HG02759 (cell line): ENCODE results near the gene VPS13C.
A peak's percentile ranks its signal among the peaks of the same experiment; 100 is the strongest.

Experiments used
- ATAC-seq: cut with Tn5 transposase; IDR thresholded peaks from one replicate; pipeline ENCODE4 v1.9.1; 2021; ENCODE audit warnings: mild to moderate bottlenecking, moderate library complexity; ENCODE audit not compliant: unreplicated experiment

Gene VPS13C, protein sequence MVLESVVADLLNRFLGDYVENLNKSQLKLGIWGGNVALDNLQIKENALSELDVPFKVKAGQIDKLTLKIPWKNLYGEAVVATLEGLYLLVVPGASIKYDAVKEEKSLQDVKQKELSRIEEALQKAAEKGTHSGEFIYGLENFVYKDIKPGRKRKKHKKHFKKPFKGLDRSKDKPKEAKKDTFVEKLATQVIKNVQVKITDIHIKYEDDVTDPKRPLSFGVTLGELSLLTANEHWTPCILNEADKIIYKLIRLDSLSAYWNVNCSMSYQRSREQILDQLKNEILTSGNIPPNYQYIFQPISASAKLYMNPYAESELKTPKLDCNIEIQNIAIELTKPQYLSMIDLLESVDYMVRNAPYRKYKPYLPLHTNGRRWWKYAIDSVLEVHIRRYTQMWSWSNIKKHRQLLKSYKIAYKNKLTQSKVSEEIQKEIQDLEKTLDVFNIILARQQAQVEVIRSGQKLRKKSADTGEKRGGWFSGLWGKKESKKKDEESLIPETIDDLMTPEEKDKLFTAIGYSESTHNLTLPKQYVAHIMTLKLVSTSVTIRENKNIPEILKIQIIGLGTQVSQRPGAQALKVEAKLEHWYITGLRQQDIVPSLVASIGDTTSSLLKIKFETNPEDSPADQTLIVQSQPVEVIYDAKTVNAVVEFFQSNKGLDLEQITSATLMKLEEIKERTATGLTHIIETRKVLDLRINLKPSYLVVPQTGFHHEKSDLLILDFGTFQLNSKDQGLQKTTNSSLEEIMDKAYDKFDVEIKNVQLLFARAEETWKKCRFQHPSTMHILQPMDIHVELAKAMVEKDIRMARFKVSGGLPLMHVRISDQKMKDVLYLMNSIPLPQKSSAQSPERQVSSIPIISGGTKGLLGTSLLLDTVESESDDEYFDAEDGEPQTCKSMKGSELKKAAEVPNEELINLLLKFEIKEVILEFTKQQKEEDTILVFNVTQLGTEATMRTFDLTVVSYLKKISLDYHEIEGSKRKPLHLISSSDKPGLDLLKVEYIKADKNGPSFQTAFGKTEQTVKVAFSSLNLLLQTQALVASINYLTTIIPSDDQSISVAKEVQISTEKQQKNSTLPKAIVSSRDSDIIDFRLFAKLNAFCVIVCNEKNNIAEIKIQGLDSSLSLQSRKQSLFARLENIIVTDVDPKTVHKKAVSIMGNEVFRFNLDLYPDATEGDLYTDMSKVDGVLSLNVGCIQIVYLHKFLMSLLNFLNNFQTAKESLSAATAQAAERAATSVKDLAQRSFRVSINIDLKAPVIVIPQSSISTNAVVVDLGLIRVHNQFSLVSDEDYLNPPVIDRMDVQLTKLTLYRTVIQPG (N-terminal part only)

DNA sequence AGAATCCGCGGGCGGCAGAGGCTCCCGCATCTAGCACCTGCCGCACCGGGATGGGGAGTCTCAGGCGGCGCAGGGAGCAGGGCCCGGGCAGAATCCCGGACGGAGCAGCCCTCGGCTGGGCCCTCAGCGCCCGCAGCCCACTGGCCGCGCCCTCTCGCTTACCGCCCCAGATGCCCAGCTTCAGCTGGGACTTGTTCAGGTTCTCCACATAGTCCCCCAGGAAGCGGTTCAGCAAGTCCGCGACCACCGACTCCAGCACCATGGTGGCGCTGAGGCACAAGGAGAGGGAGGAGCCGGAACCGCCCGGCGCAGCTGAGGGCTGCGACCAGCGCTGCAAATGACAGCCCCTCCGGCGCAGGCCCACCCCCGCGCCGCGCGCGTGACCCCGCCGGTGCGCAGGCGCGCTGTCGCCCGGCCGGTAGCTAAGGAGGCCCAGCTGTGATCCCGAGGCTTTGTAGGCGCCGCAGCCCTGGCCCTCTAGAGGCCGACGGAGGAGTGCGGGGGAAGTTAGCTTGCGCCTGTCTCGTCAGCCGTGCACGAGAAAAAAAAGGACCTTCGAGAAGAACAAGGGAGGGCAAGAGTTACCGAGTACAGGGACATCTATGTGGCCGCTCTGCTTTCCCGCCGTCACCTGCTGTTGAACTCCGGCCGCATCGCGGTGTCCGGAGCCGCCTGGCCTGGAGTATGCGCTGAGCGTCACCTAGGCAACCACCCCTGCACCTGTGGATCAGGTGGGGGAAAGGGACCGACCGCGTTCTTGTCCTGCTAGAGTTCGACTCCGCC is at the start of gene VPS13C:
Gene VPS13C, minus strand, starts transcription at position 335 of the 783 bp plus-strand sequence. Its CDS starts 73 bp downstream, at position 262.
- ATAC-seq: peak; percentile 89

DNA sequence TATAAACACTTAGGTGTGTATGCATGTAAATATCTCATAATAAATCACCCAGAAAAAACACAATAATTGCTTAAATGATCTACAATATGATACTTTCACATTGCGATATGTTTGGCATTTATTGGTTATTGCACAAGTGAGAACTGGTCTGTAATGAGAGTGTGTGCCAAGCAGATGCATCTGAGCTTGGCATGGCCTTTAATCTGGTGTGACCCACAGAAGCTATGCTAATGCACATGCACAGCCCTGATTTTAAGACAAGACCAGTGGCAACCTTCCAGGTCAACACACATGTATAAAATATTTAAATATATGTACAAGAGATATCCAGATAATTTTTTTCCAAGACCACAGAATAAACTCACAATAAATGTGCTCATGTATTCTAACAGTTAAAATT is 49.2 kb upstream of the VPS13C start:
- no peak for ATAC-seq

DNA sequence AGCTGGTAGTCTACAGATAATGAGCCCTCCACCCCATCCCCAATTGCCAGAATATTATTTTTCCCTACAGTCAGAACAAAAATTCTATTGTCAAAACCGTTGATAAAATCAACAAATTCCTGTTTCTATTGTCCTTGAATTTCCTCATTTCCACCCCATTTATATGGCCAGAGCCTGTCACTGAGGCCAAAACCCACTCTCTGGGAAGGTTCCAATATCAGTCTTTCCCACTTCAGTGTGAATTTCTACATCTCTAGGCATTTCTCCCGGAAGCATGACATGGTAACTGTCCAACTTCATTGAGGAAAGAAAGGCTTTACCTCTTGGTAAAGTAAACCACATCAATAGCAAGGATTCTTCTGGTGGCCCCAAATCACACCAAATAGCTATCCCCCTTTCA is 48.2 kb upstream of the VPS13C start:
- ATAC-seq: no peak

DNA sequence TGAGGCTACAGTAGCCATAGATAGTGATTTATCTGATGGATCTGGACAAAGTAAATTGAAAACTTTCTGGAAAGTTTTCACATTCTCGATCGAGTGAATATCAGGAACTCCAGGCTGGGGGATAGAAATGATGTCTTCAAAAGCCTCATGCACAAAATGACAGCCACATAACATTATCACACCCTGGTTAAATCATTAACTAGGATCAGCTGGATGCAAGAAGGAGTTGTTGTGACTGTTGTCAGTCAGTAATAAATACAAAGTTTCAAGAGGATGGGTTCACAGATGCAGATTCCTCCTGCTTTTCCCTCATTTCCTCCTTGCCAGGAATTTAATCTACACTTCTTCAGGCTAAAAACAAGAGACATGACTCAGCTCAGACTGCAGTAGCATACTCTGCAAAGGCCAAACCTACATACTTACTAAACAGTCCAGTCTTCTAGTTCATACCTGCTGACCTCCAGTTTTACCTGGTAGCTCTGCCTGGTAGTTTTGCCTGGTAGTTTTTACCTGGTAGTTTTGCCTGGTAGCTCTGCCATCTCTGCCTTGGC is 47.4 kb upstream of the VPS13C start:
- no peak for ATAC-seq

DNA sequence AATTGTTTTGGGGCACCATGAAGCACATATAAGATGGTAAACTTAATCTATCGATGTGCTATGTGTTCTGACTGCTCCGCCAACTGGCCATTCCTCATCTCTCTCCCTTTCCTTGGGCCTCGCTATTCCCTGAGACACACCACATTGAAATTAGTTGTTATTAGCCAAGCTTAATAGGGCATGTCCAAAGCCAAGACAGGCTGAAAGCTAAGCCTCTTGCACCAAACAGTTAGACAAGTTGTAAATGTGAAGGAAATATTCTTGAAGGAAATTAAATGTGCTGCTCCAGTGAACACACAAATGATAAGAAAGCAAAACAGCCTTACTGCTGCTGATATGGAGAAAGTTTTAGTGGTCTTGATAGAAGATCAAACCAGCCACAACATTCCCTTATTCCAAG is 45.8 kb upstream of the VPS13C start:
- ATAC-seq: no peak

DNA sequence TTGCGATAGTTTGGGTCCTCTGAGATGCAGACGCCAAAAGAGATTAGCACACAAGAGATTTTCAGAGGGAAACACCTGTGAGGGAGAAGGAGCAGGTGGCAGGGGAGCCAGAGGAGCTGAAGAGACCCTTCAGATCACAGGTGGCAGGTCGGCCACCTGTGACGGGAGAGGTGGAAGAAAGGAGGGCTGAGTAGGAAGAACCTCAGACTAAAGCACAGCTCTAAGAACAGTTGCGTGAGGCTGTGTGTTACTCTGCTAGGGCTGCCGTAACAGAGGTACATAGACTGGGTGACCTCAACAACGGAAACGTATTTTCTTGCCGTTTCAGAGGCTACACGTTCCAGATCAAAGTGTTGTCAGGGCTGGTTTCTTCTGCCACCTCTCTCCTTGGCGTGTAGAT is 45.0 kb upstream of the VPS13C start:
- ATAC-seq: no peak

DNA sequence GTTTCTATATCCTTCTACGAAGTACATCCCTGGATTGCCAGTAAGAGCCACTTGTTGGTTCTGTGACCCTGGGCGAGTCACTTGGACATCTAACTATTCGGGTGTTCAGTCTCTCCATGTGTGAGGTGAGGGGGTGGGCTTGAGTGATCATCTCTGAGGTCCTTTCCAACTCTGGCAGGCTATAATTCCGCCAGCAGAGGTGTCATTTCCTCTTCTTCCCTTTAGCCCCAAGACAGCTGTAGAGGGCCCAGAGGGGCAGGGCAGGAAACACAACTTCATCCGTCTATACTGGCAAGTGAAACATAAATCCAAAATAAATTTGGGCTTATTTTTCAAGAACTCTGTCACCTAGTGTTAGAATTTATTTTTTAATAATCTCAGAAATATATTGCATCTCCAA is 44.6 kb upstream of the VPS13C start:
- ATAC-seq: no peak

DNA sequence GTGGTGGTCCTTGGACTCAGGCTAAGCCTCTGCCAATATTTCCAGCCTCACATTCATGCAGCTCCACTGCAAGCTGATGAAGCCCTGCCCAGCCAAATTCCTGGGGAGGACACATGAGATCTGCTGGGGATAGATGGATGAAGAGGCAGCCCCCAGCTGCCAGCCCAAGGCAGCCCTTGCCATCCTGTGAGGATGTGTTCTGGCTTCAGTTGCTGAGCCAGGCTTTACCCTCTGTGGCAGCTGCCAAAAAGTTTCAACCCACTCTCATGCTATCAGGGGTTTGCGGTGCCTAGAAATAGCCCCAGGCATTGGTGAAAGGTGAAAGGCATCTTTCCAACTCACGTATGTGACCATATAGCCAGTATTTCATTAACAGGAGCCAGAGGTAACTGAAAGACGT is 44.2 kb upstream of the VPS13C start:
- no peak for ATAC-seq

DNA sequence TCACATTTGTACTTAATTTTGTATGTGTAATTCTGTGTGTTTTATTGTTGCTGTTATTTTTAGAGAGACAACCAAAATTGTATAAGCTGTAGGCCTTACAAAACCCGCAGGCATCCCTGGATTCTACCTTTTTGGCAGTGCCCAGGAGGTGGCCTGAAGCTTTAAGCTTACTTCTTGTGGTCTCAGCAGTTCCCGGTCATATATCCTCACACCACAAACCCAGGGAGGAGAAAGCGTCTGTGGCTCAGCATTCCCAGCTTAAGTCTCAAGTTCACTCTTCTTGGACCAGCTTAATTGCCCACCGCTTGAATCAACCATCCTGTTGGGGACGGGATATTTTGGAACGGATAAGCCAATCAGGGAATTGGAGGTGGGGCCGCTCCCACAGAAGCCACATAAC is 43.2 kb upstream of the VPS13C start:
- no peak for ATAC-seq

DNA sequence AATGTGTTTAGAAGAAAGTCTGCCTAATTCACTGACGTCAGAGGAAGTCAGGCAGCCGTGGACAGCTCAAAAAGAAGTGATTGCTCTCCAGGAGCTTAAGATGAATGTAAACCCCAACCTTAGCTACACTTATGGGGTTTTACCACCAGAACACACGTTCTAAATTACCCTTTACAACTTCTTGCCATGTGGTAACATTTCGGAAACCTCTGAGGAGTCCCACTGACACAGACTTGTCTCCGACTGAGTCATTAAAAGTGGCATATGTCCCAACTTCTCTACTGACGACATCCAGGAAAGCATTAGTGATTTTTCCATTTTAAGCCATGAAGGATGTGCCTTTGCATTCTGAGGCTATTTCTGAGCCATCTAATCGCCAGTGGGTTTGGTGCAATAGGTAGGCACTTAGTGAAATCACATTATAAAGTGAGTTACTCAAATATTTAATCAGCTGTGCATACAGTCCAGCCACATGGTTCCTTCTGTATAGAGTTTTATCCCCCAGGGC is 38.9 kb upstream of the VPS13C start:
- no peak for ATAC-seq

DNA sequence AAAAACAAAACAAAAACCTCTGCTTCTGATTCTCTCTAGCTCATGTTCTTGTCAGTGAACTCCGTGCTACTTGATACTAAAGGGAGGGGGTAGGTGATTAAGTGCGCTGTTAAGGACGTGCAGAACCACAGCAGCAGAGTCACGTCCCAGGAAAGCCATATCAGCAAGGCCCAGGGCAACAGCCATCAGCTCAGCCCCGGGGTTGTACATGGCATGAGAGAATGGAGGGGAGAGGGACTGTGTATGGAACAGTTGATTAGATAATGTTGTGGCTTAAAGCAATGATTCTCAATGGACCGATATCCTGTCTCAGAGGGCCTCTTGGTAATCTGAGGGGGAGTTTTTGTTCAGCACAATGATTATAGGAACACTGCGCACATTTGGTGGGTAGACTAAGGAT is 34.1 kb upstream of the VPS13C start:
- no peak for ATAC-seq

DNA sequence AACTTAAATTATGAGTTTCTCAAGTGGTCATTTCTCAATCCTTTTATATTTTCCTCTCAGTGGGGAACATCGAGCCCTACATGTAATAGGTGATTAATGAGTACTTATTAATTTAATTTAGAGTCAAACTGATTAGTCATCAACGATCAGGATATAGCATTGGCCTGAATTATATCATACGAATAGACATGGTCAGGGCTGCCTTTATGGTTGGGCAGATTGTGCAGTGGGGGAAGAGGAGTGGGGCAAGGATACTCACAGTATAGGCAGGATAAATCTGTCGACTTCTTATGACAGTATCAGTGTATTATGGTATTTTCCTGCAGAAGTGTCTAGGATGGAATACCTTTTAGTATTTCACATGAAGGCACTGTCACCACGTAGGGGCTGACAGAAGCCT is 33.6 kb upstream of the VPS13C start:
- no peak for ATAC-seq

DNA sequence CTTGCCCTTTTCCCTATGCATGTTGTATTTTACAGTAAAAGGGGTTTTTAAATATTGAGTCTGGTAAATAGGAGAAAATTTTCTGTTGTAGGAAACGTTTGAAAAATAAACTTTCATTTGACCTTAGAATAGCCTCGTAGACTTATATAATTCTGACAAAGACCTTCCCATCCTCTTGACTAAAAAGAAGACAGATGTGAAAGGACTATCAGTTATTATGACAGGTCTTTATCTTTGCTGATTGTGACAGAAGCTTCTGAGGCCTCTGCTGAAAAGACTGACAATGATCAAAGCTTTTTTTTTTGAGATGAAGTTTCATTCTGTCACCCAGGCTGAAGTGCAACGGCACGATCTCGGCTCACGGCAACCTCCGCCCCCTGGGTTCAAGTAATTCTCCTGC is 30.7 kb upstream of the VPS13C start:
- ATAC-seq: no peak

DNA sequence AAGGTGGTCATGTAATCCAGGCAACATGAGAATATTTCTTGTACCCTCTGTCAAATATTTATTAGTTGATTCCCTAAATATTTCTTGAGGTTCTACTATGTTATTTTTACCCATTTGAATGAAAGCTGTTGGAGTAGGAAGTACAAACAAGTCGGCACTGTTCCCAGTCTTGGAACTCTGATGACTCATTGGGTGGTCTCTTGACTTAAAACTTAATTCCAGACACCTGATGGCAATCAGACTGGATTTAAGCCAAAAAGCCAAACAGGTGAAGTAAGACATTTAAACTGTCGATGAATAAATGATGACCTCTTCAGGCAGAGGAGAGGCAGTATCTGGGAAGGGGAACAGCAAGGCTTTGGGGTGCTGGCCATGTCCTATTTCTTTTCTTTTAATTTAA is 29.4 kb upstream of the VPS13C start:
- no peak for ATAC-seq

DNA sequence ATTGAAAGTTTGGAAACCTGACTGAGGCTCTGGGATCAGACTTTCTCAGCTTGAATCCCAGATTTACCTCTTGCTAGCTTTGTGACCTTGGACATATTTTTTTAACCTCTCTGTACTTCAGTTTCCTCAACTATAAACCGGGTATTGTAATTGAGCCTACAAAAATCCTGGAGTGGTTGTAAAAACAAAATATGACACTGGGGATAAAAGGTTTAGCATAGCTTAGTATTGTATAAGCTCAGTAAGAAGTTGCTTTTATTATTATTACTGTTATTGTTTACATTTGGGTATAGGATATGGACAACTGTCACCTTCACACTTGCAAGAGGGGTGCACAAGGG is 28.1 kb upstream of the VPS13C start:
- ATAC-seq: no peak

DNA sequence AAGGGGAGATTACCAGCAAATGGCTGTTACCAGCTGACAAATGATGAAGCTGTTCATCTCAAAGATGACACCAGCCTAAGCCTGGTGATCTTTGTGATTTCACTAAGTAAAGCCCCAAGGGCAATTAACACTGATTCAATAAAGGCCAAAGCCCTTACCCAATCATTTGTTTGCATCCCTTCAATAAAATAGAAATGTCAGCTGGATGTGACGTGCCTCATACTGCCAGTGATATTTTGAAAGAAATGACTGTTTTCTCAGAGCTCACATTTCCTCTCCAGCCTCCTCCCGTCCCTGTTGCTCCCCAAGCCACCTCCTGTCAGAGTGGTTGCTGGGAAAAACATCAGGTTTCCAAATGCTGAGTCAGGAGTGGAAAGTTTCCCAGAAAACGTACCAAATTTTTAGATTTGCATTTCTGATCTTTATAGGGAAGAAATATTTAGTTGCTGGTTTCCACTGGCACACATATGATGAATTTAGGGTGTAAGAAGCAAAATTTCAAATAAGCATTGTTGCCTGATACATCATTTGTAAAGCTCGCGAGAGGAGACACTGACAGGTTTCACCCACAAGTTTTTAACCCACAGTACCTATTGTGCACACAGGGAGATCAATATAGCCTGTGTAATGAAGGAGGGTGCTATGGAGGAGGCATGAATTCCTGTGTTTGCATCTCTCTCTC is 27.6 kb upstream of the VPS13C start:
- ATAC-seq: no peak

DNA sequence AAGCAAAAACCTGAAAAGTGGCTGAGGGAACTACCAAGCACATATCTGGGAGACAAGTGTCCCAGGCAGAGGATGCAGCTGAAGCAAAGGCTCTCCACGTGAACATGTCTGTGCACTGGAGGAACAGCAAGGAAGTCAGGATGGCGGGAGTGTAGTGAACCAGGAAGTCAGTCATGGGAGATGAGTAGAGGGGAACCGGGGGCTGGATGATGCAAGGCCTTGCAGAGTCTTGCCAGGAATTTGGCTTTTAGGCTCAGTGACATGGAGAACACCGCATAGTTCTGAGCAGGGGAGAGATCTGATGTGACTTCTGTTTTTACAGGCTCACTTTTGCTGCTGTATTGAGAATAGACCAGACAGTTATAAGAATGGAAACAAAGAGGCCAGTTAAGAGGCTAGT is 25.5 kb upstream of the VPS13C start:
- ATAC-seq: no peak

DNA sequence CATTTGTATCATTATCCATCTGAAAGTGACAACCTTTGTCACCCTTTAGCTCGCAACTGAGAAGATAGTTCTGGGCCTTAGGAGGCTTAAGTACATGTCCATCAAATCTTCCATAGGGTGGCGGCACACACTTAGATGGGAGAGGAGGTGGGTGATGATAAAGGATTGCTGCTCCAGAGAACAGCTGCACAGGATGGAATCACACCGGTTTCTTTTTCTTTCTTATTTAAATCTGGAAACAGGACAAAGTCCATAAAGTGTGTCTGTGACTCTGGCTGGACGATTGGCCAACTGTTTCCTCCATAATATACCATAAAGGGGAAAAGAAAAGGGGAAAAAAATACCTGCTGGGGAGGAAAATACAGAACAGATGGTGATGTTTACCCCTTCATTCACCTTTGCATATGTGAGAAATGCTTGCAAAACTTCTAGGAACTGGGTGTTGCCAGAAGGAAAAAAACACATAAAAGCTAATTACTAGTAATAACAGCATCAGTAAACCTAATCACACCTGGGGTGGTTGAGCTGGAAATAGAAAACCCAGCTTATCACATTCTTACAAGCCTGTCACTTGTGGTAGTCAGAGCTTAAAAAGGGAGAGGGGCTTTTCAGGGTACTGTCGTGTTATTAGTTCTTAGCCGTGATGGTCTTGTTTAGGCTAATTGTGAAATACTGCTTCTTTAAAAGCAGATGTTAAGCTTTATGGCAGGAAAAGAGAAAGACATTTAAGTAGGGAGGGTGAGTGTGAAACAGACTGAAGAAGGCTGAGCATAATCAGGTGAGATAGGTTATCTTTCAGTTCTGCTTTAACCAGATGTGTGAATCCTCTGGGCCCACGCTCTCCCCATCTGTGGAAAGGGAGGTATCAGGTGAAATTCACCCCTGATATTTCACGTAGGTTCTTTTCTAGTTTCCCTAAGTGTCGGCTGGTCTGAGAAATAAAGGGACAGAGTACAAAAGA is 23.2 kb upstream of the VPS13C start:
- no peak for ATAC-seq
